ENCODE results near the gene PDIA5.

The PDIA5 gene

GRCh38 chr3:123122057-123122456 is 55.2 kb downstream of the PDIA5 start:
- no peak for DNase-seq

- no peak for DNase-seq
These were observed 55.9 kb downstream of the PDIA5 start for GRCh38 chr3:123122525-123123315.

- no peak for DNase-seq
These were observed 57.1 kb downstream of the PDIA5 start for GRCh38 chr3:123123716-123124616.

- no peak for DNase-seq
These were observed 58.1 kb downstream of the PDIA5 start for GRCh38 chr3:123124971-123125370.

GRCh38 chr3:123126031-123126430 is 59.2 kb downstream of the PDIA5 start:
- DNase-seq, result no peak

GRCh38 chr3:123126653-123127052 is 59.8 kb downstream of the PDIA5 start:
- no peak for DNase-seq

GRCh38 chr3:123129092-123129491 is 62.3 kb downstream of the PDIA5 start:
- no peak for DNase-seq

GRCh38 chr3:123129532-123129931 is 62.7 kb downstream of the PDIA5 start:
- no peak for DNase-seq

- no peak for DNase-seq
These were observed 63.4 kb downstream of the PDIA5 start for GRCh38 chr3:123130079-123130750.

- no peak for DNase-seq
These were observed 67.8 kb downstream of the PDIA5 start for GRCh38 chr3:123134671-123135070.

- no peak for DNase-seq
These were observed 70.2 kb downstream of the PDIA5 start for GRCh38 chr3:123137001-123137400.

GRCh38 chr3:123138839-123139444 is 72.1 kb downstream of the PDIA5 start:
- no peak for DNase-seq

GRCh38 chr3:123139522-123139921 is 72.7 kb downstream of the PDIA5 start:
- no peak for DNase-seq

- no peak for DNase-seq
These were observed 73.7 kb downstream of the PDIA5 start for GRCh38 chr3:123140550-123140949.

- no peak for DNase-seq
These were observed 74.5 kb downstream of the PDIA5 start for GRCh38 chr3:123141276-123141675.

- DNase-seq, result no peak
These were observed 77.0 kb downstream of the PDIA5 start for GRCh38 chr3:123143669-123144411.

GRCh38 chr3:123147754-123148535 is 81.1 kb downstream of the PDIA5 start:
- peak; percentile 65 for DNase-seq

GRCh38 chr3:123148772-123149171 is 81.9 kb downstream of the PDIA5 start:
- no peak for DNase-seq

GRCh38 chr3:123149525-123149924 is 82.7 kb downstream of the PDIA5 start:
- DNase-seq, result no peak

GRCh38 chr3:123150449-123151215 is 83.8 kb downstream of the PDIA5 start:
- no peak for DNase-seq

All from islet precursor cell (in vitro differentiated cells).